ENCODE data around the gene CD81.

DNA sequence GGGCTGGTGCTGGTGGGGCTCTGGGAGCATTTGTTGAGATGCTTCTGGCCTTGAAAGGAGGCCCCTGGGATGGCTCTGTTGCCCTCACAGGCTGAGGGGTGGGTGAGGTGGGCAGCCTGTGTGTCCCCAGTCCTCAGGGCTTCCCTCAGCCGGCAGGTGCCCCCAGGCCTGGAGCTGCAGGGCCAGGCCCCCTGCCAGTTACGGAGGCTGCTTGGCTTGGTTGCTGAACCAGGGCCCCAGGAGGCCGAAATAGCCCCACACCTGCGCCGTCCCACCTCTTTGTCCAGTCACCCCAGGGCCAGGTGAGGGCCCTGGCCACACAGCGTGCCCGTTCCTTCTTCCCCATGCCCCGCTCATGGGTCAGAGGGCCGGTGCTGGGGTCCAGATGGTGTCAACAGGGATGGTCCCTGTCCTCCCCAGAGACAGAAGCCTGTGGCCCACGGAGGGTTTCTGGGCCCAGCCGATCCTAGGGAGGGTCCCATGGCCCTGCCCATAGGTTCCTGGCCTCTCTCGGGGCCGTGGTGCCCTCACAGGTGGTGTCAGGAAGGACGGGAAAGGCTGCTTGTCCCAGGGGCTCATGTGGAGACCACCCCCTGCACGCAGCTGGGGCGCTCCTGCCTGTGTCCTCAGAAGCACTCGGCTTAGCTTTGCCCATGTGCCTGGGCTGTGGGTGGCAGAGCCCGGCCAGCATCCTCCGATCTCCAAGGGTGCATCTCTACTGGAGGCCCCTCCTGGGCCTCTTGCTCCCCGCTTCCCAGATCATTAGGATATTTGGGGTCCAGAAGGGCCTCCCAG, 14.3 kb downstream of the CD81 start:
- TF ChIP-seq CTCF (IDR thresholded peaks at IDR 0.05) (no peak), POLR2A (IDR thresholded peaks at IDR 0.05) (no peak), POLR2AphosphoS5 (IDR thresholded peaks at IDR 0.05) (no peak)
